ENCODE measurements around the gene CNTNAP2.

- no peak for TF ChIP-seq CTCF (IDR thresholded peaks at IDR 0.05)
- TF ChIP-seq POLR2A (IDR thresholded peaks at IDR 0.05) = no peak
Observed at GRCh38 chr7:146960773-146961391, 844.3 kb downstream of the CNTNAP2 start.

Measured in uterus (tissue), 2 donors.